Tibial artery (tissue), 4 donors: ENCODE measurements around the gene ARHGAP24.
"Not testable (repeated sequence)": the region's sequence is repeated elsewhere in the genome, so short reads cannot be mapped to it uniquely, and the experiment has no call there.

Experiments used
- DNase-seq, 2 donors: peaks; one replicate each; pipeline ENCODE4 v3.0.0-alpha.2; 2019
- H3K27ac ChIP-seq, 2 donors: fragments of 200-600 bp; sonication (generic) in 1 of 2; 1 replicate in 1 of 2; 2 replicates in 1 of 2; pipeline ENCODE4 v1.5.1; 2018 to 2019; ENCODE audit warnings: mild to moderate bottlenecking in 1 of 2
- H3K27me3 ChIP-seq, 2 donors: fragments of 200-600 bp; sonication (generic) in 1 of 2; one replicate each; pipeline versions ENCODE4 v1.5.1 to v1.6.0; 2016 to 2019
- H3K36me3 ChIP-seq, 3 donors: fragments of 200-600 bp; sonication (generic) in 2 of 3; one replicate each; pipeline ENCODE4 v1.5.1; 2016 to 2019; ENCODE audit warnings: mild to moderate bottlenecking in 2 of 3
- H3K4me1 ChIP-seq, 4 donors: fragments of 200-600 bp; sonication (generic) in 2 of 4; 1 replicate in 3 of 4; 2 replicates in 1 of 4; pipeline ENCODE4 v1.5.1; 2016 to 2019
- H3K4me3 ChIP-seq, 2 donors: fragments of 200-600 bp; sonication (generic) in 1 of 2; 1 replicate in 1 of 2; 2 replicates in 1 of 2; pipeline ENCODE4 v1.5.1; 2018 to 2019; ENCODE audit warnings: mild to moderate bottlenecking in 2 of 2
- H3K9me3 ChIP-seq, 3 donors: fragments of 200-600 bp; sonication (generic) in 1 of 3; one replicate each; pipeline ENCODE4 v1.5.1; 2016 to 2019
- intact Hi-C: fragments of 100-400 bp; cut with DNase I; formaldehyde crosslinking; loops from one replicate; pipeline ENCODE4 v1.15.0; 2023; ENCODE audit warnings: low total_unique reads
- TF ChIP-seq, protein P1 (sequence below), 2 experiments: fragments of 200-600 bp in 1 of 2; fragments of 450-650 bp in 1 of 2; IDR thresholded peaks; one replicate each; pipeline ENCODE4 v1.5.1; 2017 to 2019; ENCODE audit warnings: antibody characterized with exemption in 2 of 2, mild to moderate bottlenecking in 1 of 2, moderate library complexity in 1 of 2

The ARHGAP24 gene

DNA sequence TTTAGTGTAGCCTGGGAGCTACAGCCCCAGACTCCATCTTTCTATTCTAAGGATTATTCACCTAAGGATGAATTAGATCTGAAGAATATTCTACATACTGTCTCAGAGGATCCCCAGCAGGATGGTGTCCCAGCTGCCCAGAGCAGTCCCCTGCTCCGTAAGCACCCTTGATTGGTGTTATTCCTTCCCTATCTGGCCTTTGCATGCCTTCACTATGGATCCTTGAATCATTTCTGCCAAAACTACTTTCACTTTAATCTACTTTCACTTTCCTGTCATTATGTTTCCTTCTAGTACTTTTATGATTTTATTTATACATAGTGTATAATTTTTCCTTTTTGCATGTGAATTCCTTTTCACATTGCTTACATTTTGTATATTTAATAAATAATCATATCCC is 39.2 kb downstream of the ARHGAP24 start:
- no peak for DNase-seq
- no peak overlapping the region for H3K27ac ChIP-seq
- no peaks in the 10 kb centered on the region for H3K36me3 ChIP-seq
- intact Hi-C loops = no loop called here
- H3K4me1 ChIP-seq = no peaks in the 10 kb centered on the region
- H3K9me3 ChIP-seq = no peaks in the 10 kb centered on the region
- no peaks in the 10 kb centered on the region for H3K27me3 ChIP-seq
- TF ChIP-seq, protein P1, sequence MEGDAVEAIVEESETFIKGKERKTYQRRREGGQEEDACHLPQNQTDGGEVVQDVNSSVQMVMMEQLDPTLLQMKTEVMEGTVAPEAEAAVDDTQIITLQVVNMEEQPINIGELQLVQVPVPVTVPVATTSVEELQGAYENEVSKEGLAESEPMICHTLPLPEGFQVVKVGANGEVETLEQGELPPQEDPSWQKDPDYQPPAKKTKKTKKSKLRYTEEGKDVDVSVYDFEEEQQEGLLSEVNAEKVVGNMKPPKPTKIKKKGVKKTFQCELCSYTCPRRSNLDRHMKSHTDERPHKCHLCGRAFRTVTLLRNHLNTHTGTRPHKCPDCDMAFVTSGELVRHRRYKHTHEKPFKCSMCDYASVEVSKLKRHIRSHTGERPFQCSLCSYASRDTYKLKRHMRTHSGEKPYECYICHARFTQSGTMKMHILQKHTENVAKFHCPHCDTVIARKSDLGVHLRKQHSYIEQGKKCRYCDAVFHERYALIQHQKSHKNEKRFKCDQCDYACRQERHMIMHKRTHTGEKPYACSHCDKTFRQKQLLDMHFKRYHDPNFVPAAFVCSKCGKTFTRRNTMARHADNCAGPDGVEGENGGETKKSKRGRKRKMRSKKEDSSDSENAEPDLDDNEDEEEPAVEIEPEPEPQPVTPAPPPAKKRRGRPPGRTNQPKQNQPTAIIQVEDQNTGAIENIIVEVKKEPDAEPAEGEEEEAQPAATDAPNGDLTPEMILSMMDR (IDR thresholded peaks at IDR 0.05) = no peak
- H3K4me3 ChIP-seq = no peak overlapping the region

DNA sequence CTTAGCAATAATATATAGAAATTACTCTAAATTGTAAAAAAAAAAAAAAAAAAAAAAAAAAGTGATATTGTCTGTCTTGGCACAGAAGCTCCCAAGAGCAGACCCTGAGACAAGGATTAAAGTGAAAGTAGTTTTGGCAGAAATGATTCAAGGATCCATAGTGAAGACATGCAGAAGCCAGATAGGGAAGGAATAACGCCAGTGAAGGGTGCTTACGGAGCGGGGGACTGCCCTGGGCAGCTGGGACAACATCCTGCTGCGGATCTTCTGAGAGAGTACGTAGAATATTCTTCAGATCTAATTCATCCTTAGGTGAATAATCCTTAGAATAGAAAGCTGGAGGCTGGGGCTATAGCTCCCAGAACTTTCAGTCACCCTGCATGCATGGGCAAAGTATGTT is 39.8 kb downstream of the ARHGAP24 start:
- no peaks in the 10 kb centered on the region for H3K36me3 ChIP-seq
- H3K4me3 ChIP-seq = no peak overlapping the region
- H3K4me1 ChIP-seq = no peaks in the 10 kb centered on the region
- H3K27me3 ChIP-seq = no peaks in the 10 kb centered on the region
- no peak for DNase-seq
- no peaks in the 10 kb centered on the region for H3K9me3 ChIP-seq
- TF ChIP-seq, protein P1 (IDR thresholded peaks at IDR 0.05) = no peak
- no peak overlapping the region for H3K27ac ChIP-seq
- intact Hi-C loops = no loop called here

GRCh38 chr4:85515701-85516100 is 40.8 kb downstream of the ARHGAP24 start:
- no peaks in the 10 kb centered on the region for H3K9me3 ChIP-seq
- no peak overlapping the region for H3K27ac ChIP-seq
- TF ChIP-seq, protein P1 (IDR thresholded peaks at IDR 0.05) = no peak
- H3K27me3 ChIP-seq = no peaks in the 10 kb centered on the region
- intact Hi-C loops = no loop called here
- DNase-seq = no peak
- no peak overlapping the region for H3K4me3 ChIP-seq
- no peaks in the 10 kb centered on the region for H3K36me3 ChIP-seq
- no peaks in the 10 kb centered on the region for H3K4me1 ChIP-seq

GRCh38 chr4:85518526-85518925 is 43.6 kb downstream of the ARHGAP24 start:
- intact Hi-C loops, DNase-seq, H3K27ac ChIP-seq, H3K27me3 ChIP-seq, H3K4me3 ChIP-seq, H3K9me3 ChIP-seq, H3K36me3 ChIP-seq, H3K4me1 ChIP-seq: not testable (repeated sequence)

GRCh38 chr4:85520765-85521749 is 46.1 kb downstream of the ARHGAP24 start:
- DNase-seq = no peak
- intact Hi-C loops = no loop called here
- TF ChIP-seq, protein P1 (IDR thresholded peaks at IDR 0.05) = no peak
- H3K27ac ChIP-seq = no peak overlapping the region
- H3K9me3 ChIP-seq = no peaks in the 10 kb centered on the region
- no peaks in the 10 kb centered on the region for H3K27me3 ChIP-seq
- no peaks in the 10 kb centered on the region for H3K36me3 ChIP-seq
- no peaks in the 10 kb centered on the region for H3K4me1 ChIP-seq
- H3K4me3 ChIP-seq = no peak overlapping the region

DNA sequence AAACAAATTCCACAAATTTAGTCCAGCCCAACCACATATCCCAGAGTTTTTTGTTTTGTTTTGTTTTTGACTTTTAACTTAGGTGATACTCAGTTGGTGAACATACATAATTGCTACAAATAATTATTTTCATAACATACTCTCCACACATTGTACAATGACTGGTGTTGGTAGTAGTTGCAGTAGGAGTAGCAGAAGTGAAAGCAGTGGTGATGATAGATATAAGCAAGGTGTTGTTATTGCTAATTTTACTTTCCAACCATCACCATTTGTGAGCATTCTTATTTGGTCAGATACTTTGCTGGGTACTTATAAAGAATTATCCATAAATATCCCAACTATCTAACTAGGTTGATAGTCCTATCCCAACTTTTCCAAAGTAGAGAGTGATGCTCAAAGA is 47.3 kb downstream of the ARHGAP24 start:
- H3K36me3 ChIP-seq = no peaks in the 10 kb centered on the region
- no peaks in the 10 kb centered on the region for H3K4me1 ChIP-seq
- DNase-seq = no peak
- no peaks in the 10 kb centered on the region for H3K27me3 ChIP-seq
- H3K4me3 ChIP-seq = no peak overlapping the region
- intact Hi-C loops = no loop called here
- TF ChIP-seq, protein P1 (IDR thresholded peaks at IDR 0.05) = no peak
- no peaks in the 10 kb centered on the region for H3K9me3 ChIP-seq
- no peak overlapping the region for H3K27ac ChIP-seq
